Measurements from ENCODE around the gene LAMB2.
A peak's percentile ranks its signal among the peaks of the same experiment; 100 is the strongest.

Gene LAMB2

GRCh38 chr3:49171119-49171774, 38.4 kb upstream of the LAMB2 start, which contains the start of gene KLHDC8B:
Gene KLHDC8B, plus strand, starts transcription at chr3:49171598. Its CDS starts 1,172 bp downstream, at chr3:49172770.
- Histone ChIP-seq H3K9me3 (ENCODE audit: control insufficient read depth, insufficient read depth, low read depth, low read length) (no peaks in the 10 kb centered on the region), H3K9ac (ENCODE audit: low read length) (peak within 1 kb of the TSS; percentile 76), H3K36me3 (ENCODE audit: control insufficient read depth, insufficient read depth, low read length) (peaks cover 7% of the 10 kb centered on the region; the same call in 1 of the 2 replicates), H3K4me1 (ENCODE audit: control insufficient read depth, insufficient read depth, low read length) (peaks cover 37% of the 10 kb centered on the region), H3K27me3 (ENCODE audit: control insufficient read depth, insufficient read depth, low read length) (peaks cover 16% of the 10 kb centered on the region; the same call in 1 of the 2 replicates), H3K27ac (ENCODE audit: low read depth, low read length) (no peak within 1 kb of the TSS; the same call in 1 of the 2 replicates), H3K4me3 (ENCODE audit: low read depth, low read length) (peak within 1 kb of the TSS; percentile 94)

GRCh38 chr3:49170744-49171118, 37.9 kb upstream of the LAMB2 start:
- Histone ChIP-seq H3K4me1 (ENCODE audit: control insufficient read depth, insufficient read depth, low read length) (peaks cover 38% of the 10 kb centered on the region), H3K36me3 (ENCODE audit: control insufficient read depth, insufficient read depth, low read length) (peaks cover 7% of the 10 kb centered on the region; the same call in 1 of the 2 replicates), H3K27me3 (ENCODE audit: control insufficient read depth, insufficient read depth, low read length) (peaks cover 16% of the 10 kb centered on the region; the same call in 1 of the 2 replicates), H3K27ac (ENCODE audit: low read depth, low read length) (no peak overlapping the region), H3K9me3 (ENCODE audit: control insufficient read depth, insufficient read depth, low read depth, low read length) (no peaks in the 10 kb centered on the region), H3K4me3 (ENCODE audit: low read depth, low read length) (peak overlapping the region; percentile 94; the same call in 1 of the 2 replicates), H3K9ac (ENCODE audit: low read length) (no peak overlapping the region)

GRCh38 chr3:49166752-49167556, 34.1 kb upstream of the LAMB2 start:
- Histone ChIP-seq H3K27ac (ENCODE audit: low read depth, low read length) (no peak overlapping the region), H3K9ac (ENCODE audit: low read length) (peak overlapping the region; percentile 92), H3K4me3 (ENCODE audit: low read depth, low read length) (peak overlapping the region; percentile 98)

GRCh38 chr3:49165771-49166751, 33.2 kb upstream of the LAMB2 start, which contains the start of gene CCDC71:
Gene CCDC71, minus strand, starts transcription at chr3:49166331. Its CDS starts 2,123 bp downstream, at chr3:49164208.
- Histone ChIP-seq H3K4me3 (ENCODE audit: low read depth, low read length) (peak within 1 kb of the TSS; percentile 98), H3K27me3 (ENCODE audit: control insufficient read depth, insufficient read depth, low read length) (peaks cover 12% of the 10 kb centered on the region; the same call in 1 of the 2 replicates), H3K9me3 (ENCODE audit: control insufficient read depth, insufficient read depth, low read depth, low read length) (no peaks in the 10 kb centered on the region), H3K4me1 (ENCODE audit: control insufficient read depth, insufficient read depth, low read length) (peaks cover 18% of the 10 kb centered on the region), H3K9ac (ENCODE audit: low read length) (peak within 1 kb of the TSS; percentile 92), H3K36me3 (ENCODE audit: control insufficient read depth, insufficient read depth, low read length) (peaks cover 23% of the 10 kb centered on the region), H3K27ac (ENCODE audit: low read depth, low read length) (peak within 1 kb of the TSS; percentile 90; the same call in 1 of the 2 replicates)

More at GRCh38 chr3:49166752-49167556, 34.1 kb upstream of the LAMB2 start:
- Histone ChIP-seq H3K36me3 (ENCODE audit: control insufficient read depth, insufficient read depth, low read length) (peaks cover 23% of the 10 kb centered on the region), H3K27me3 (ENCODE audit: control insufficient read depth, insufficient read depth, low read length) (peaks cover 14% of the 10 kb centered on the region; the same call in 1 of the 2 replicates), H3K4me1 (ENCODE audit: control insufficient read depth, insufficient read depth, low read length) (peaks cover 21% of the 10 kb centered on the region), H3K9me3 (ENCODE audit: control insufficient read depth, insufficient read depth, low read depth, low read length) (no peaks in the 10 kb centered on the region)

GRCh38 chr3:49164983-49165720, 32.3 kb upstream of the LAMB2 start:
- no peaks in the 10 kb centered on the region for H3K9me3 ChIP-seq (ENCODE audit: control insufficient read depth, insufficient read depth, low read depth, low read length)
- H3K27ac ChIP-seq (ENCODE audit: low read depth, low read length): peak overlapping the region; percentile 90; the same call in 1 of the 2 replicates
- peak overlapping the region; percentile 92 for H3K9ac ChIP-seq (ENCODE audit: low read length)
- H3K27me3 ChIP-seq (ENCODE audit: control insufficient read depth, insufficient read depth, low read length): peaks cover 12% of the 10 kb centered on the region; the same call in 1 of the 2 replicates
- peaks cover 23% of the 10 kb centered on the region for H3K36me3 ChIP-seq (ENCODE audit: control insufficient read depth, insufficient read depth, low read length)
- H3K4me1 ChIP-seq (ENCODE audit: control insufficient read depth, insufficient read depth, low read length): peaks cover 15% of the 10 kb centered on the region
- H3K4me3 ChIP-seq (ENCODE audit: low read depth, low read length): peak overlapping the region; percentile 98

- H3K4me1 ChIP-seq (ENCODE audit: control insufficient read depth, insufficient read depth, low read length): peaks cover 15% of the 10 kb centered on the region
Measured at GRCh38 chr3:49163609-49164008, 30.8 kb upstream of the LAMB2 start.

GRCh38 chr3:49162751-49163419, 30.0 kb upstream of the LAMB2 start:
- Histone ChIP-seq H3K4me1 (ENCODE audit: control insufficient read depth, insufficient read depth, low read length) (peaks cover 16% of the 10 kb centered on the region), H3K27ac (ENCODE audit: low read depth, low read length) (no peak overlapping the region), H3K4me3 (ENCODE audit: low read depth, low read length) (no peak overlapping the region), H3K36me3 (ENCODE audit: control insufficient read depth, insufficient read depth, low read length) (peaks cover 23% of the 10 kb centered on the region), H3K9me3 (ENCODE audit: control insufficient read depth, insufficient read depth, low read depth, low read length) (no peaks in the 10 kb centered on the region), H3K27me3 (ENCODE audit: control insufficient read depth, insufficient read depth, low read length) (peaks cover 8% of the 10 kb centered on the region; the same call in 1 of the 2 replicates), H3K9ac (ENCODE audit: low read length) (no peak overlapping the region)

More at GRCh38 chr3:49163609-49164008, 30.8 kb upstream of the LAMB2 start:
- Histone ChIP-seq H3K9me3 (ENCODE audit: control insufficient read depth, insufficient read depth, low read depth, low read length) (no peaks in the 10 kb centered on the region), H3K4me3 (ENCODE audit: low read depth, low read length) (no peak overlapping the region), H3K9ac (ENCODE audit: low read length) (no peak overlapping the region), H3K27me3 (ENCODE audit: control insufficient read depth, insufficient read depth, low read length) (peaks cover 12% of the 10 kb centered on the region; the same call in 1 of the 2 replicates), H3K36me3 (ENCODE audit: control insufficient read depth, insufficient read depth, low read length) (peaks cover 23% of the 10 kb centered on the region), H3K27ac (ENCODE audit: low read depth, low read length) (no peak overlapping the region)

GRCh38 chr3:49161808-49162530, 29.1 kb upstream of the LAMB2 start:
- Histone ChIP-seq H3K4me1 (ENCODE audit: control insufficient read depth, insufficient read depth, low read length) (peaks cover 17% of the 10 kb centered on the region), H3K9me3 (ENCODE audit: control insufficient read depth, insufficient read depth, low read depth, low read length) (no peaks in the 10 kb centered on the region), H3K4me3 (ENCODE audit: low read depth, low read length) (no peak overlapping the region), H3K27me3 (ENCODE audit: control insufficient read depth, insufficient read depth, low read length) (no peaks in the 10 kb centered on the region), H3K36me3 (ENCODE audit: control insufficient read depth, insufficient read depth, low read length) (peaks cover 23% of the 10 kb centered on the region), H3K27ac (ENCODE audit: low read depth, low read length) (no peak overlapping the region), H3K9ac (ENCODE audit: low read length) (no peak overlapping the region)

- peaks cover 23% of the 10 kb centered on the region for H3K36me3 ChIP-seq (ENCODE audit: control insufficient read depth, insufficient read depth, low read length)
- H3K9me3 ChIP-seq (ENCODE audit: control insufficient read depth, insufficient read depth, low read depth, low read length): no peaks in the 10 kb centered on the region
- H3K27me3 ChIP-seq (ENCODE audit: control insufficient read depth, insufficient read depth, low read length): no peaks in the 10 kb centered on the region
- H3K4me3 ChIP-seq (ENCODE audit: low read depth, low read length): no peak overlapping the region
- no peak overlapping the region for H3K27ac ChIP-seq (ENCODE audit: low read depth, low read length)
- peaks cover 11% of the 10 kb centered on the region for H3K4me1 ChIP-seq (ENCODE audit: control insufficient read depth, insufficient read depth, low read length)
- no peak overlapping the region for H3K9ac ChIP-seq (ENCODE audit: low read length)
Measured at GRCh38 chr3:49161197-49161596, 28.3 kb upstream of the LAMB2 start.
